ENCODE results near the gene LMF1. TPM values are rescaled to one million over a fixed set of nuclear protein-coding genes. Genes with fewer than 3 reads are reported as not detected.

Gene LMF1
- total RNA-seq, 1 donor from 2014 or later: 8.1 TPM

- peak; percentile 40 for DNase-seq (ENCODE audit: missing footprints)
- intact Hi-C loops (cut with DNase I): no loop called here
- no peak for ATAC-seq
Measured at GRCh38 chr16:880471-881171, 90.2 kb downstream of the LMF1 start.

- intact Hi-C loops (cut with DNase I): no loop called here
- DNase-seq (ENCODE audit: missing footprints): peak; percentile 43
- no peak for ATAC-seq
Measured at GRCh38 chr16:879986-880385, 90.8 kb downstream of the LMF1 start.

- DNase-seq (ENCODE audit: missing footprints) (peak; percentile 57), ATAC-seq (no peak)
- intact Hi-C loops (cut with DNase I): no loop called here
Measured at GRCh38 chr16:879461-879861, 91.3 kb downstream of the LMF1 start.

- DNase-seq (ENCODE audit: missing footprints): no peak
- ATAC-seq: no peak
- intact Hi-C loops (cut with DNase I): no loop called here
Measured at GRCh38 chr16:878886-879285, 91.9 kb downstream of the LMF1 start.

GRCh38 chr16:878072-878784 lies 92.6 kb downstream of the LMF1 start:
- ATAC-seq (no peak), DNase-seq (ENCODE audit: missing footprints) (peak; percentile 50)
- intact Hi-C loops (cut with DNase I): no loop called here

- ATAC-seq: no peak
- intact Hi-C loops (cut with DNase I): no loop called here
- peak; percentile 15 for DNase-seq (ENCODE audit: missing footprints)
Measured at GRCh38 chr16:877242-878071, 93.3 kb downstream of the LMF1 start.

- peak; percentile 32 for DNase-seq (ENCODE audit: missing footprints)
- ATAC-seq: no peak
Measured at GRCh38 chr16:876523-877241, 94.1 kb downstream of the LMF1 start.

GRCh38 chr16:876041-876335 lies 94.8 kb downstream of the LMF1 start:
- DNase-seq (ENCODE audit: missing footprints) (peak; percentile 31), ATAC-seq (no peak)
- intact Hi-C loops (cut with DNase I): no loop called here

More at GRCh38 chr16:876523-877241, 94.1 kb downstream of the LMF1 start:
- intact Hi-C loops (cut with DNase I): no loop called here

GRCh38 chr16:875182-876040 lies 95.4 kb downstream of the LMF1 start:
- intact Hi-C loops (cut with DNase I): no loop called here
- DNase-seq (ENCODE audit: missing footprints) (no peak), ATAC-seq (no peak)

- DNase-seq (ENCODE audit: missing footprints) (peak; percentile 53), ATAC-seq (no peak)
- intact Hi-C loops (cut with DNase I): no loop called here
Measured at GRCh38 chr16:874366-875181, 96.2 kb downstream of the LMF1 start.

GRCh38 chr16:873889-874288 lies 96.9 kb downstream of the LMF1 start:
- DNase-seq (ENCODE audit: missing footprints) (no peak), ATAC-seq (no peak)
- intact Hi-C loops (cut with DNase I): no loop called here

GRCh38 chr16:873243-873661 lies 97.5 kb downstream of the LMF1 start:
- ATAC-seq (no peak), DNase-seq (ENCODE audit: missing footprints) (peak; percentile 51)
- intact Hi-C loops (cut with DNase I): no loop called here

GRCh38 chr16:872436-873242 lies 98.1 kb downstream of the LMF1 start:
- peak; percentile 66 for DNase-seq (ENCODE audit: missing footprints)
- ATAC-seq: no peak
- intact Hi-C loops (cut with DNase I): no loop called here

GRCh38 chr16:871562-872345 lies 99.0 kb downstream of the LMF1 start:
- no peak for ATAC-seq
- peak; percentile 50 for DNase-seq (ENCODE audit: missing footprints)

GRCh38 chr16:870856-871561 lies 99.8 kb downstream of the LMF1 start:
- ATAC-seq (no peak), DNase-seq (ENCODE audit: missing footprints) (peak; percentile 50)
- intact Hi-C loops (cut with DNase I): no loop called here

More at GRCh38 chr16:871562-872345, 99.0 kb downstream of the LMF1 start:
- intact Hi-C loops (cut with DNase I): no loop called here

Measured in Right ventricle myocardium inferior (tissue), 1 donor.